Tongue (tissue), 2 donors: ENCODE results near the gene MPV17L. TPM values are rescaled to one million over a fixed set of nuclear protein-coding genes. Genes with fewer than 3 reads are reported as not detected.
"Not testable (repeated sequence)": the region's sequence is repeated elsewhere in the genome, so short reads cannot be mapped to it uniquely, and the experiment has no call there.

ENCODE experiments used
- DNase-seq: peaks from one replicate; pipeline ENCODE4 v3.0.0-alpha.2; 2015
- total RNA-seq: library from RNA; depleted of rRNA; stranded (reverse); fragments of >200 nt; gene quantifications from one replicate; pipeline ENCODE4 v1.2.3, GENCODE V29; 2014

The MPV17L gene
- total RNA-seq, 1 donor from 2014 or later: 14.8 TPM

DNA sequence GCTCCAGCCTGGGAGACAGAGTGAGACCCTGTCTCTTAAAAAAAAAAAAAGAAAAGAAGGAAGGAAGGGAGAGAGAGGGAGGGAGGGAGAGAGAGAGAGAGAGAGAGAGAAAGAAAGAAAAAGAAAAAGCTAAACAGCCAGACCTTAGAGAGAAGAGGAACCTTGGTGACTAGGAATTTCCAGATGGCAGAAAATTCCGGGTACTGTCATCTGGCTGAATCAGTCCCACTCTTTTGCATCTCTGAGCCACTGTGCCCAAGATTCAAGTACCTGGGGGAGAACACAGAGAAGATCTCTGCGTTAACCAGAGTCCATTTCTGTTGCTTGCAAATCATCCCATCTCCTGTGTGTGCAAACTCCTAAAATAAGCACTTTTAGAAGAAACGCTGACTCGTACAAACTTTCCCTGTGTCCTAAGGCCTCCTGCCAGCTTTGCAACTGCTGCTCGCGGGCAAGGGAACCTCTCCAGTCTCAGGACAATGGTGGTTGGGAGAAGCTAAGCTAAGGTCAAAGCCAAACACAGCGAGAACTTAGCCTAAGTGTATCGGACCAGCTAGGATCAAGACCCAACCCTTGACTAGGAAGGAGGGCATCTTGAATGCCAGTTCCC is 56.8 kb downstream of the MPV17L start:
- DNase-seq: no peak

DNA sequence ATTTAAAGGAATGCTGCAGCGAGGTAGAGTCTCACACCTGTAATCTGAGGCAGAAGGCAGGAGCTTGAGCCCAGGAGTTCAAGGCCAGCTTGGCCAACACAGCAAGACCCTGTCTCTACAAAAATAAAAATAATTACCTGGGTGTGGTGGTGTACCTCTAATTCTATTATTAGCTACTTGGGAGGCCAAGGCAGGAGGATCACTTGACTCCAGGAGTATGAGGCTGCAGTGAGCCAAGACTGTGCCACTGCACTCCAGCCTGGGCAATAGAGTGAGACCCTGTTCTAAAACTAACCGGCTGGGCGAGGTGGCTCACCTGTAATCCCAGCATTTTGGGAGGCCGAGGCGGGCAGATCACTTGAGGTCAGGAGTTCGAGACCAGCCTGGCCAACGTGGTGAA is 57.7 kb downstream of the MPV17L start:
- not testable (repeated sequence) for DNase-seq

DNA sequence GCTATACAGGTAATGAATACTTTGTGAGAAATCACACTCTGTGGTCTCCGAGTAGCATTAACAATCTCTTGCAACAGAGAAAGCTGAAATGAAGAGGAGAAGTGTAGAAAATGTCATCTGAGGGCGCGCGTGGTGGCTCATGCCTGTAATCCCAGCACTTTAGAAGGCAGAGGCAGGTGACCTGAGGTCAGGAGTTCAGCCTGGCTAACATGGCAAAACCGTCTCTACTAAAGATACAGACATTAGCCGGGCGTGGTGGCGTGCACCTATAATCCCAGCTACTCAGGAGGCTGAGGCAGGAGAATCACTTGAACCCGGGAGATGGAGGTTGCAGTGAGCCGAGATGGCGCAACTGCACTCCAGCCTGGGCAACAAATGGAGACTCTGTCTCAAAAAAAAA is 59.4 kb downstream of the MPV17L start:
- not testable (repeated sequence) for DNase-seq

DNA sequence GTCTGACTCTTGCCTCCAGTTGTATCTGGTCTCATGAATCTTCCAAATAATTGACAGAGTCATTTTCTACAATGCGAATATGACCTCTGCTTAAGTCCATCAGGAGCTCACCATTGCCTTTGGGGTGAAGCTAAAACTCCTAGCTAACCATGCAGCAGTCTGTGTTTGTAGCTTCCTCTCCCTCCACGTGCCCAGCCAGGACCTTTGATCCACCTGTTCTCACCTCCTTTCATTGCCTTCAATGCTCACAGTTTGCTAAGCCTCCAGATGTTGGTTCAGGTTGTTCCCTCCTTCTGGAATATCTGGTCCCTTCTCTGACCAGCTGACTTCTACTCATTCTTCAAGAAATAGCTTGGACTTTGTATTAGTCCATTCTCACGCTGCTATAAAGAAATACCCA is 61.8 kb downstream of the MPV17L start:
- no peak for DNase-seq

DNA sequence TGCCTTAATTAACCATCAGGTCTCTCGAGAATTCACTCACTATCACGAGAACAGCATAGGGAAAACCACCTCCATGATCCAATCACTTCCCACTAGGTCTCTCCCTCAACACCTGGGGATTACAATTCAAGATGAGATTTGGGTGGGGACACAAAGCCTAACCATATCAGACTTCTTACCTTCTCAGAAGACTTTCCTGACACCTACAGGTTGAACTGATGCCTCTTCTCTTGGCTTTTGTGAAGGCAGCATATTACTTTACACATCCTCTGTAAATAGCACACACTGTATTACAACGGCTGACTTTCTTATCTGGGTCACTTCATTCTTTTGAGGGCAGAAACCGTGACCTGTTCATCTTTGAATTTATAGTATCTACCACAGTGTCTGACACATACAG is 62.4 kb downstream of the MPV17L start:
- DNase-seq: no peak

DNA sequence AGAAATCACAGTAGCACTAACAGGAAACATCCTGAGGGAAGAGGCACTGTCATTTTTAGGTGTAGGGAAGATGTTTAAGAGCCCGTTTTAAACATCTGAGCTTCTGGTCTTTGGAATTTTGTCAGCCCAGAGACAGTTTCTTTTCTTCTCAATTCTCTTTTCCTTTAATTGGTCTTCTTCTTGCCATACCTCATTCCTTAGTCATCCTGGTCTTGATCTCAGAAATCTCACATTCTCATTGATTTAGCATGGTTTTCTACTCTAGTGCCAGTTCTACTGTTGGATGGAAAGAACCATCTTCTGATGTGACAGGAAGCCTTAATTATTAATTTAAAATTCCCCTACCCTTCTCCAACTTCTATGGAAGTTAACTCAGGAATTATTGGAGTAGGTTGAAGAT is 64.2 kb downstream of the MPV17L start:
- DNase-seq: no peak

DNA sequence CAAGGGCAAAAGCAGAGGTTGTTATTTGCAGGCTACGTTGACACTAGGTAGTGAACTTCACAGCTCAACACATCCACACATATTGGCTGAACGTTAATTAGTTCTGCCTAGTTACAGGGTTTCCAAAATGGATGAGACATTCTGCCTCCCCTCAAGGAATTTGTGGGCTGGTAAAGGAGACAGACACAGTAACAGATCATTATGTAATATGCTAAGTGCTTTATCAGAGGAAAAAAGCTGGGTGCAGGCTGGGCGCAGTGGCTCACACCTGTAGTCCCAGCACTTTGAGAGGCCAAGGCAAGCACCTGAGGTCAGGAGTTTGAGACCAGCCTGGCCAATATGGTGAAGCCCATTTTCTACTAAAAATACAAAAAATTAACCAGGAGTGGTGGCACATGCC is 65.0 kb downstream of the MPV17L start:
- DNase-seq: no peak

DNA sequence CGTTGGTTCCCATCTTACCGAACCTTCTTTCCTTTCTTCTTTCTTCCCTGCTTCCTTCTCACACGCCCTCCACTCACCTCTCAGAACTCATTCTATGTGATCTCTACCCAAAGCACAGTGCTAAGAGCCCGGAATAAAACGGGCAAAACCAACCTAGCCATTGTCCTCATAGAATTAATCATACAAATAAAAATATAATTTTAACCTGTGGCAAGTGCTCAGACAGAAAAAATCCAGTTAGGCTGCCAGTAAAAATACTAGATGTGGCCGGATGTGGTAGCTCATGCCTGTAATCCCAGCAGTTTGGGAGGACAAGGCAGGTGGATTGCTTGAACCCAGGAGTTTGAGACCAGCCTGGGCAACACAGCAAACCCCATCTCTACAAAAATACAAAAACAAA is 65.8 kb downstream of the MPV17L start:
- no peak for DNase-seq

Other genes starting within 250 kb of the MPV17L start
- not detected for gene NPIPA5, start 17.5 kb upstream of the MPV17L start, total RNA-seq
- 31.4 TPM for gene BMERB1, start 38.8 kb downstream of the MPV17L start, total RNA-seq
- 26.9 TPM for gene MARF1, start 247.4 kb downstream of the MPV17L start, total RNA-seq